HPDE6-E6E7 (cell line): ENCODE results near the gene ZNF621.

Experiments used
- DNase-seq: peaks from one replicate; pipeline ENCODE4 v3.0.0; 2011; ENCODE audit warnings: missing footprints; ENCODE audit errors: extremely low spot score

Gene ZNF621

DNA sequence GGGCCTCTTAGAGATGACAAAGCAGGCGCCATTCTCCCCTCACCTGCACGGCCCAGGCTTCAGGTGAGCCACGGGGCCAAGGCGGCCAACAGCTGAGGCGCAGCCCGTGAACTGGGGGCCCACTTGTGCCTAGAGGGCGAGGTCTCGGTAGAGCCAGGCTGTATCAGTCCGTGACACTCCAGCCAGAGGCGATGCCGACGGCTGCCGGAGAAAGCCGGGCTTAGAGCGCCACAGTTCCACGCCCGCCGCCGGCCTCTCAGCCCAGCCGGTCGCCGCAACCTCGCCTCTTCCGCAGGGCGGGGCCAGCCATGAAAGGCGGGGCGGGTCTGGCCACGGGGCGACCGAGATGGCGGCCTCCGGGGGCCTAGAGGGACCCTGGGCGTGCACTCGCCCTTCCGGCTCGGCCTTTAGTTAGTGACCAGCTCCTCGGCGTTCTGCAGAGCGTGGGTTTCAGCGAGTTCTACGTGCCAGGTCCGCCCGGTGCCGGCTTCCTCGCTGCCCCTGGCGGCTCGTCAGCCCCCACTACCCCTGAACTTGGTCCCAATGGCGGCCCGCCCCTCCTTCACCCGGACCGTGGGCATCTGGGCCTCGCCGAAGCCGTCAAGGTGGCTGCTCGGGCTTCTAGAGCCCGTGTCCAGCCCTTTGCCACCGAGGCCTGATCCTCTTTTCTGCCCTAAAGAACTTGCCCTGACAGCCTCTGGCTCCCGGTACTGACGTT is at the start of gene ZNF621:
Gene ZNF621 (plus strand): TSS at position 393 of the 718 bp plus-strand sequence. CDS start 881 bp downstream, outside the sequence.
- DNase-seq: peak; percentile 46

DNA sequence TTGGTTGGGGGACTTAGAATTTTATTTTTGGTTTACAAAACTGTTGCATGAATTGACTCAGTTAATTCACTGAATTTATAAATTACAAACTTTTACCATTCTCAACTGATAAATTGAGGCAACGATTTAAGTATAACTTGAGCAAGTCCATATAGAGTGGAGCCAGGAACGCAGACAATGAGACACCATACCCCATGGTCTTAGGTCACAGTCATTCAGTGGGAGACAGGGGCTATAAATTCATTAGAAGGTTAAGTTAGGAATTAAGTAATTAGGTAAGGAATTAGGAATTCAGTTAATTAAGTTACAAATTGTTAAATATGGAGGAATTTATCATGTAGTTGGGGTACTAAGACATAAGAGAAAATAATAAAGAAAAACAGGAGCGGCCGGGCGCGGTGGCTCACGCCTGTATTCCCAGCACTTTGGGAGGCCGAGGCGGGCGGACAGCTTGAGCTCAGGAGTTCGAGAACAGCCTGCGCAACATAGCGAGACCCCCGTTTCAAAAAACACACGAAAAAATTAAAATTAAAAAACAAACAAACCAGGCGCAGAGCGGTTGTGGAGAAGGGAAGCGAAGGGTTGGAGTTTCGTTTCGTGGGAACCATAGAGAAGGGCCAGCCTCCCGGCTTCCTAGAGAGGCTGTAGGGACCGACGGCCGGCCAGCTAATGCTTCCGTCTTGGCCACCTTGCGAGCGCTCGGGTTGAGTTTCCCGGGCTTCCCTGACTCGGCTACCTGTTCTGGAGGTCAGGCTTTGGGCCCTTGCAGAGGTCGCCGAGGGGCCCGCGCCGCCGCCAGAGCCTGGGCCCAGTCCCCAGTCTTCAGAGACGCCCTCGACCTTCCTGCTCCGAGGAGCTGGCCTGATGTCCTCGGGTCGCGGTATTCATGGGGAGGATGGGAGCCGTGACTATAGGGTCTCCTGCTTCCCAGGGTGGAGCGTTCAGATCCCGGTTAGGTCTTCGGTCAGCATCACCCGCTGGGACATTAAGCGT is 48.0 kb upstream of the ZNF621 start, which contains the start of gene ZNF619:
Gene ZNF619 (plus strand): TSS at position 645 of the 993 bp plus-strand sequence. CDS start 858 bp downstream, outside the sequence.
- DNase-seq: peak; percentile 37

DNA sequence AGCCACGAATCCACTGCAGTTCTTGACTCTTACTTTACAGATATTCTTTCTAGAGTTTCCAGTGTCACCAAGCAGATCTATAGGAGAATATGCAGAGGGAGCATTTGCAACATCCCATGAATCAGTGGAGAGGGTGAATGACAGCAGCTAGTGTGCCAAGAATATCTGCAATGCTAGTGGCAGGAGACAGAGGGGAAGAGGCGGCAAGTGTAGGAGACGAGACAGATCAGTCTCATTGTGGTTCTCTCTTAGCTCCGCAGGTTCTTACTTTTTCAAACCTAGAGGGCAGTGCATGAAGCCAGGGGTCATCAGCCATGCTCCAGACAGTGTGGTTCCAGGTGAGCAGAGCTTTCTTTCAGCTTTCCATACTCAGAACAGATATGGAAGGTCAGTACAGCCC is 47.1 kb upstream of the ZNF621 start:
- no peak for DNase-seq

DNA sequence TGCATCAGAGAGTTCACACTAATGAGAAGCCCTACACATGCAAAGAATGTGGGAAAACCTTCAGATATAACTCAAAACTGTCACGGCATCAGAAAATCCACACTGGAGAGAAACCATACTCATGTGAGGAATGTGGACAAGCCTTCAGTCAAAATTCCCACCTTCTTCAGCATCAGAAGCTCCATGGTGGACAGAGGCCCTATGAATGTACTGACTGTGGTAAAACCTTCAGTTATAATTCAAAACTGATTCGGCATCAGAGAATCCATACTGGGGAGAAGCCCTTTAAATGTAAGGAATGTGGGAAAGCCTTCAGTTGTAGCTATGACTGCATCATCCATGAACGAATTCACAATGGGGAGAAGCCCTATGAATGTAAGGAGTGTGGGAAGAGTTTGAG is 37.6 kb upstream of the ZNF621 start:
- no peak for DNase-seq

DNA sequence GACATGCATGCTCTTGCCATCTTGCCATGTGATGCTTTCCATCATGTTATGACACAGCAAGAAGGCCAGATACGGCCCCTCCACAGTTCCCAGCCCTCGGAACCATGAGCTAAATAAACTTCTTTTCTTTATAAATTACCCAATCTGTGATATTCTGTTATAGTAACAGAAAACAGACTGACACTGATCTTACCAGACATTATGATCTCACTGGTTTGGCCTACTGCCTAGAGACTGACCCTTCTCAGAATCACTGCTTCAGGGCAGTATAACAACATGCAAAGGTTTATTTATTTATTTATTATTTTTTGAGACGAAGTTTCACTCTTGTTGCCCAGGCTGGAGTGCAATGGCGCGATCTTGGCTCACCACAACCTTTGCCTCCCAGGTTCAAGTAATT is 33.8 kb upstream of the ZNF621 start:
- no peak for DNase-seq

DNA sequence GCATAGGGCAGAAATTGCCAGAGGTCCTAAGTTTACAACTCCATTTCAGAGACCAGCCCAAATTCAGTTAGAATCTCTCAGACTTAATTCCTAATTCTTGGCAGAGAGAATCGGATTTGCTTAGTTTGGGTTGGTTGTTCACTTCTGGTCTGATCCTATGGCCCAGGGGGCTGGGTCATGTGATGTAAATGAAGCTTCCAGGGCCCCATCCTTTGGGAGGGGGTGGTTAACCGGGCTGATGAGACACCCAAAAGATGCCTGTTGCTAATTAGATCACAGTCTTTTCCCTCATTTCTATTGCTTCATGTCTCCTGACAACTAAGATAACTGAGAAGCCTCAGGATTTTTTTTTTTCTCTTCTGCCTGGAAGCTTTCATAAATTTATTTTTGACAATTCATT is 30.1 kb upstream of the ZNF621 start:
- no peak for DNase-seq

GRCh38 chr3:40497288-40497687 is 27.5 kb upstream of the ZNF621 start:
- no peak for DNase-seq

DNA sequence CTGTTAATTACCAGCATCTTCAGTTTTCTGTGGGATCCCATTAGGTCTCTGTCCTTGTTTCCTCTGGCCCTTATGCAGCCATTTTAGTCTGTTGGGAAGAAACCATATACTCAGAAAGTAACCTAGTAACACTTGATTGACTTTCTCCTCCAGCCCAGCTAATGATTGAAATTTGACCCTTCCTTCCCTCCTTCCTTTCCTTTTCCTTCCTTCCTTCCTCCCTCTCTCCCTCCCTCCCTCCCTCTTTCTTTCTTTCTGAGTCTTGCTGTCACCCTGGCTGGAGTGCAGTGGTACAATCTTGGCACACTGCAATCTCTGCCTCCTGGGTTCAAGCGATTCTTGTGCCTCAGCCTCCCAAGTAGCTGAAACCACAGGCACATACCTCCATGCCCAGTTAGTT is 24.8 kb upstream of the ZNF621 start:
- DNase-seq: no peak

- DNase-seq: no peak
Observed at GRCh38 chr3:40502034-40502433, 22.7 kb upstream of the ZNF621 start.

DNA sequence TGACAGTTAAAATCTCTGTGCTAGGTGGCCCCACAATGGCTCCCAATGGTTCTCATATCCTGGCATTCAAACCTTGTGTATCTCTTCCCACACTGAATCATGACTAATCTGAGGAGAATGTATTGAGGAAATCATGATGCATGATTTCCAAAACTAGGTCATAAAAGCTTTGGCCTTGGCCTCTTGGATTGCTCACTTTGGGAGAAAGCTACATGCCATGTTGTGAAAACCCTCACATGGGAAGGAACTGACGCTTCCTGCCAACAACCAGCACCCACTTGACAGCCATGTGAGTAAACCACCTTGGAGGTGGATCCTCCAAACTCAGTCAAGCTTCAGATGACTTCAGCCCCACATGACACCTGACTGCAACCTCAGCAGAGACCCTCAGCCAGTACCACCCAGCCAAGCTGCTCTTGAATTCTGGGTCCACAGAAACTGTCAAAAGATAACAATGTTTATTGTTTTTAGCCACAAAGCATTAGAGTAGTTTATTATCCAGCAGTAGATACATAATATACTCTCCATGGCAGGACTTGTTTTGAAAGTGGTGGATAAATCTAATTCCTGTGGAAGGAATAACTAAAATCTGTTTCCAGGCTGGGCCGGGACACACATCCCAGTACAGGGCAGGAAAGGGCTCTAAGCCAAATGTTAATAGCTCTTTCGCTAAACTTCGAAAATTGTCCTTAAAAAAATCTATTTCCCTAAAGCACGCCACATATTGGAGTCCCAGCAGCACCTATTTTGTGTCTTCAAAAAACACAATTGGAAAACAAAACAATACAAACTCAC is 19.9 kb upstream of the ZNF621 start:
- peak; percentile 28 for DNase-seq

DNA sequence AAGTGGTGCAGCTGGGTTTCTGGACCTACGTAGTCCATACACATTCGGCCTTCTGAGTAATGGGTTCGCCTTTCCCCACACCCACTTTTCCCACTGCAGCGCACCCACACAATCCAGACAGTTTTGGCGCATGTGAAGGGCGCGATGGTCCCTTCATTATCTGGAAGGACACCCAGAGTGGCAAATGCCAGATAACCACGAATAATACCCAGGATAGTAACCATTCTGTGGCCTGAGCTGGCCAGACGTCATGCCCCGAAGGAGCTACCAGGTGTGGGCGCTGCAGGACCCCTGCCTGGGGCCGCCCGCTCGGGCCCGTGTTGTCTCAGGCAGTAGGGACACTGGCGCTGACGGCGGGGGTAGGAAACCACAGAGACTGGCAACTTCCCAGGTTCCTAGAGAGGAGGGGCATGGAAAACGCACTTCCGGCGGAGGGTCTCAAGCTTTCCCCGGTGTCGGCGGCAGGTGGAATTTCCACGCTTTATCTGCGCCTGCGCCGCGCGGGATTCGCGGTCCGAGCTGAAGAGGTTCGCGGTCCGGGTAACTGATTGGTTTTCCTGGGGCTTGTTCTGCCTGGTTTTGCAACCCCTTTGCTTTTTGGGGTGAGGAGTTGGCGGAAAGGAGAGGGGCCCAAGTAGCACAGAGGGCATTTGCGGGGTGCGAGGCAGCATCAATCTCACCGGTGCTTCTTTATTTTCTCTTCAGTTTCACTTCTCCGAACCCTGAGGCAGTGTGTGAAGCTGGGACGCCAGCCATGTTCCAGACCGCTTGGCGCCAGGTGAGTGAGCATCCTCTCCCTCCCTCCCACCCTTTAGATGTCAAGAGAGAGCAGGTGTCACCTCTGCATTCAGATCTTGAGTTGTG is 18.9 kb upstream of the ZNF621 start, which contains the start of gene ZNF620:
Gene ZNF620 (plus strand): TSS at position 441 of the 864 bp plus-strand sequence. CDS start 314 bp downstream, at position 755.
- no peak for DNase-seq

DNA sequence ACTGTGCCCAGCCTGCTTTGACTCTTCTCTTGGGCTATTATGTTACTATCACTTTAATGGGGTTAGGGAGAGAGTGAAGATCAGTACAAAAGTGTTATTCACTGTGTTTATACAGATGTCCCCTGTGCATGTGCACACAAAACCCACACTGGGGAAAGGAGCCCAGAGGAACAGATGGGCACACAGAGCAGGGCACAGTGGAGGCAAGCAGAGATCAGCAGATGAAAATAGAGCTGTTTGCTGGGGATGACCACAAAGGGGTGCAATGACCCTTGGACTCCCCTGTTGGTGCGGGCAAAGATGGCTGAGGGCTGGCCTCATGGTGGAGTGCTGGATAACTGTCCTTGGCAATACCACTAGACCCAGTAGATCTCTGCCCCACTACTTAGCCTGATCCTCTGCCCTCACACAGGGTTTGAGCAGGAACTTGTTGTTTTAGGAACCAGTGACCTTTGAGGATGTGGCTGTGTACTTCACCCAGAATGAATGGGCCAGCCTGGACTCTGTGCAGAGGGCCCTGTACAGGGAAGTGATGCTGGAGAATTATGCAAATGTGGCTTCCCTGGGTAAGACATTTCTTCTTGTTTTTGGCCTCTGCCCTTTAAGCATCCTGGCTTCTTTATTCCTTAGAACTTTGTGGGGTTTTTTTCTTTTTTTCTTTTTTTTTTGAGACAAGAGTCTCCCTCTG is 13.6 kb upstream of the ZNF621 start:
- no peak for DNase-seq

DNA sequence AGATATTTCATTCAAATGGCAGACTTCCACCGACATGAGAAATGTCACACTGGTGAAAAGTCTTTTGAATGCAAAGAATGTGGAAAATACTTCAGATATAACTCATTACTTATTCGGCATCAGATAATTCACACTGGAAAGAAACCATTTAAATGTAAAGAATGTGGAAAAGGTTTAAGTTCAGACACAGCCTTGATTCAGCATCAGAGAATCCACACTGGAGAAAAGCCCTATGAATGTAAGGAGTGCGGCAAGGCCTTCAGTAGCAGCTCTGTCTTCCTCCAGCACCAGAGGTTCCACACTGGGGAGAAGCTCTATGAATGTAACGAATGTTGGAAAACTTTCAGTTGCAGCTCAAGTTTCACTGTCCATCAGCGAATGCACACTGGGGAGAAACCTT is 8.6 kb upstream of the ZNF621 start:
- no peak for DNase-seq

DNA sequence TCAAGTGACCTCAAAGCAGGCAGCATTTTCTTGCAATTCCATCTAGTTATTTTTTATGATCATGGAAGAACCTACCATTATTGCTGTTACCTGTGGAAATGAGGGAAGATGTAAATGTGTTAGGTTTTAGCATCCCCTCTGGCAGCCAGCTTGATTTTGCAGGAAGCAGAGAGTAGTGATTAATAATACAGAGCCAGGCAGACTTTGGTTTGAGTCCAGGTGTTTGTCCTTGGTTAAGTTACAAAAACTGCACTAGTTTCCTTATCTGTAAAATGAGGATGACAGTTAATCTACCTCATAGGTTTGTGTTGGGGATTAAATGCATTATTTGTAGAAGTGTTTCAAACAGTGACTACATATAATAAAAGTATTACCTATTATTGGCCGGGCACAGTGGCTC is 6.7 kb upstream of the ZNF621 start:
- DNase-seq: no peak

DNA sequence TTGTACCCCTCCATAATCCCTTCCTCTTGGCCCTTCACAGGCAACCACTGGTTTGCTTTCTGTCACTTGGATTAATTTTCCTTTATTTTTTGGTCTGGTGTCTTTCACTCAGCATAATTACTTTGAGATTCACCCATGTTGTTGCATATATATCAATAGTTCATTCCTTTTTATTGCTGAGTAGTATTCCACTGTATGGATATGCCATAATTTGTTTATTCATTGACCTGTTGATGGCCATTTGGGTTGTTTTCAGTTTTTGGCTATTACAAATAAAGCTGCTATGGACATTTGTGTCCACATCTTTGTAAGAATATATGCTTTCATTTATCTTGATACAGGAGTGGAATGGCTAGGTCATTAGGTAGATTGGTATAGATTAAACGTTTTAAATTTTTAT is 5.9 kb upstream of the ZNF621 start:
- DNase-seq: no peak

DNA sequence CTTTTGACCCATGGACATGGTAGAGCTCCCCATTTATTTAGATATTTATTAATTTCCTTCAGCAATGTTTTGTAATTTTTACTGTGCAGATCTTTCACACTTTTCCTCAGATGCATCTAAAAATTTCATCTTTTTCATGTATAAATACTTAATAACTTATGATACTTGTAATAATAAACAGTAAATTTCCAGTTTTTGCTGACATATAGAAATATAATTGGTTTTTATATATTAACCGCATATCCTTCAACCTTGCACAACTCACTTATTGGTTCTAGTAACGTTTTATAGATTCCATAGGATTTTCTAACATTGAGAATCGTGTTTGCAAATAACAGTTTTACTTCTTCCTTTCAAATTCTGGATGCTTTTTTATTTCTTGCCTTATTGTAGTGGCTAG is 3.5 kb upstream of the ZNF621 start:
- no peak for DNase-seq

DNA sequence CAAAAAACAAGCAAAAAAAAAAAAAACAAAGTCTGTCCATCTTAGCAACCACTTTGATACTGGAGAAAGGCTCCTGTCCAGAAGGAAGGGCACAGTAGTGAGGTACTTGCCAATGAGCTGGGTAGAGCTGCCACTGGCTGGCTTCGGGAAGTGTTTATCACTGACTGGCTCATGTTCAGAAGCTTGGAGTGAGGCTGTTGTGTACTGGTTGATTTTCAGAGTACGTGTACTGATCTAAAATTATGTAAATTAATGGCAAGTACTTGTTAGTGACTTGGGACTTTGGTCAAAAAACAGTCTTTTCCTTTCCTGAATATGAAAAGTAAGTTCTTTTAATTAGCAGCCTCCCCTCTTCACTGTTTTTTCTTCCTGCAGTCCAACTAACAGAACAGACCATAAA is 979 bp upstream of the ZNF621 start:
- no peak for DNase-seq

DNA sequence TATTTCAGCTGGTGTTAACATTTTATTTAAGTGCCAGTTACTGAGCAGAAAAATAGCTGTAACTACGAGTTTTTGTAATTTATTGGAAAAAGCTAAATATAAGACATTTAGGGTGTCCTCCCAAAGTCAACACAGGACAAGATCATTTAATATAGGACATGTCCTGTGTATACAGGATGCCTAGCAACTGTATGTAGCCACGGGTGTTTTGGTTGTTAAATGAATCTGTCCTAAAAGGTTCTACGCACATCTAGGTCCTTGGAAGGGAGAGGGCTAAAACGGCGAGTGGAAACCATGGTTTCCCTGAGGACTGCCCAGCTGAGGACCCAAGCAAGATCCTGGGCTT is 565 bp upstream of the ZNF621 start:
- no peak for DNase-seq

GRCh38 chr3:40528426-40528825 is 3.7 kb downstream of the ZNF621 start:
- DNase-seq: no peak

- DNase-seq: no peak
Observed at GRCh38 chr3:40532252-40532651, 7.5 kb downstream of the ZNF621 start.
